Activated naive CD4-positive, alpha-beta T cell treated with anti-CD3 and anti-CD28 coated beads, Interleukin-2, amount 50 U/mL, for 72 hours (primary cell): ENCODE results near the gene ROCK2. TPM values are rescaled to one million over a fixed set of nuclear protein-coding genes. Genes with fewer than 3 reads are reported as not detected.
"Not testable (repeated sequence)": the region's sequence is repeated elsewhere in the genome, so short reads cannot be mapped to it uniquely, and the experiment has no call there.

Experiments
- ATAC-seq, 2 donors: fragments of 150-1000 bp; cut with Tn5 transposase; 2 replicates each; pipeline ENCODE4 v1.10.0; 2021; ENCODE audit warnings: mild to moderate bottlenecking in 2 of 2, moderate library complexity in 2 of 2
- DNase-seq, 2 donors: peaks; one replicate each; pipeline ENCODE4 v3.0.0; 2021 to 2022; ENCODE audit warnings: low spot score in 2 of 2
- H3K27ac Mint-ChIP-seq, 2 donors: one replicate each; pipeline ENCODE4 v1.8.0; 2022; ENCODE audit warnings: mild to moderate bottlenecking in 2 of 2, mixed read lengths in 2 of 2
- H3K36me3 Mint-ChIP-seq, 2 donors: one replicate each; pipeline ENCODE4 v1.8.0; 2022; ENCODE audit warnings: mixed read lengths in 2 of 2
- H3K9me3 Mint-ChIP-seq, 2 donors: one replicate each; pipeline ENCODE4 v1.8.0; 2022; ENCODE audit warnings: mixed read lengths in 2 of 2
- total RNA-seq, 2 donors: library from RNA; stranded (reverse); gene quantifications; one replicate each; pipeline ENCODE4 v1.2.3, GENCODE V29; 2022

ROCK2 gene
- total RNA-seq, 2 donors from 2014 or later: 7.5 to 15.4 TPM

DNA sequence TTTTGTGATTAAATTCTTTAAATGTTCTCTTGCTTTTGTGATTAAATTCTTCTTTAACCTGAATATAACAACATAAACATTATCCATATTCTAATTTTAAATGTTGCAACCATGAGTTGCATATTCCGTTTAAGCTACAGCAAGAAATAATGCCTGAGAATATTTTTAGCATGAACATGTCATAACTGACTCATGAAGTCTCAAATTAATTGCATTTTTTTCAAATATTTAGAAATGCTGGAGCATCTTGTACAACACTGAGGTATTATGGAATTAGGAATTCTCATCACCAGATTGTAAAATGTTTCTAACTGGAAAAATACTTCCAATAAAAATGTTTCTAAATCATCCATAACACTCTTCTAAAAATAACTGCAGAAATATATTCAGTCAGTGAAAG, 14.7 kb downstream of the ROCK2 start:
- Mint-ChIP-seq H3K9me3 (peaks cover 0 to 3% of the 10 kb centered on the region in 2 donors), H3K27ac (no peak overlapping the region), H3K36me3 (no peaks in the 10 kb centered on the region)
- no peak for DNase-seq
- no peak for ATAC-seq

DNA sequence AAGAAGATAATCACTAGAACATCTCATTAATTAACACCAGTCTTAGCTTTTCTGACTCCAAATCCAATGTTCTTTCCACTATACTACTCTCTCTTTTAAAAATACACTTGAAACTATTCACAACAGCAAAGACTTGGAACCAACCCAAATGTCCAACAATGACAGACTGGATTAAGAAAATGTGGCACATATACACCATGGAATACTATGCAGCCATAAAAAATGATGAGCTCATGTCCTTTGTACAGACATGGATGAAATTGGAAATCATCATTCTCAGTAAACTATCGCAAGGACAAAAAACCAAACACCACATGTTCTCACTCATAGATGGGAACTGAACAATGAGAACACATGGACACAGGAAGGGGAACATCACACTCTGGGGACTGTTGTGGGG, 15.9 kb downstream of the ROCK2 start:
- not testable (repeated sequence) for DNase-seq, H3K9me3 Mint-ChIP-seq, H3K27ac Mint-ChIP-seq, ATAC-seq, H3K36me3 Mint-ChIP-seq

- H3K36me3 Mint-ChIP-seq: no peaks in the 10 kb centered on the region
- ATAC-seq: no peak
- H3K9me3 Mint-ChIP-seq: peaks cover 0 to 3% of the 10 kb centered on the region in 2 donors
- no peak for DNase-seq
- no peak overlapping the region for H3K27ac Mint-ChIP-seq
These were observed 16.6 kb downstream of the ROCK2 start for GRCh38 chr2:11327871-11328270.

GRCh38 chr2:11326677-11327211, 17.7 kb downstream of the ROCK2 start:
- Mint-ChIP-seq H3K27ac (no peak overlapping the region), H3K9me3 (no peaks in the 10 kb centered on the region), H3K36me3 (no peaks in the 10 kb centered on the region)
- ATAC-seq (no peak), DNase-seq (no peak)

GRCh38 chr2:11325961-11326676, 18.3 kb downstream of the ROCK2 start:
- no peak overlapping the region for H3K27ac Mint-ChIP-seq
- no peak for ATAC-seq
- no peaks in the 10 kb centered on the region for H3K36me3 Mint-ChIP-seq
- no peak for DNase-seq
- H3K9me3 Mint-ChIP-seq: no peaks in the 10 kb centered on the region

DNA sequence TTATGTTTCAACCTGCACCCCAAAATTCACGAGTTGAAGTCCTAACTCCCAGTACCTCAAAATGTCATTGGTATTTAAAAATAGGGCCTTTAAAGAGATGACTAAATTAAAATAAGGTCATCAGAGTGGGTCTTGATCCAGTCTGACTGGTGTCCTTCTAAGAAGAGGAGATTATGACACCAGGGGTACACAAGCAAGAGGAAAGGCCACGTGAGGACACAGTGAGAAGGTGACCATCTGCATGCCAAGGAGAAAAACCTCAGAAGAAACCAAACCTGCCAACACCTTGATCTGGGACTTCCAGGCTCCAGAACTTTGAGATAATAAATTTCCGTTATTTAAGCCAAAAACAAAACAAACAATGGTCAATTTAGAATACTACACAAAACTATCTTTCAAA, 22.6 kb downstream of the ROCK2 start:
- no peak for ATAC-seq

GRCh38 chr2:11320698-11321492, 23.5 kb downstream of the ROCK2 start:
- no peaks in the 10 kb centered on the region for H3K9me3 Mint-ChIP-seq
- no peak overlapping the region for H3K27ac Mint-ChIP-seq
- DNase-seq (no peak), ATAC-seq (no peak)
- peaks cover 0 to 5% of the 10 kb centered on the region in 2 donors for H3K36me3 Mint-ChIP-seq

More for the DNA sequence above, 22.6 kb downstream of the ROCK2 start:
- Mint-ChIP-seq H3K36me3 (peaks cover 0 to 5% of the 10 kb centered on the region in 2 donors), H3K27ac (no peak overlapping the region), H3K9me3 (no peaks in the 10 kb centered on the region)
- DNase-seq: no peak

- DNase-seq: no peak
- no peak for ATAC-seq
- Mint-ChIP-seq H3K27ac (no peak overlapping the region), H3K9me3 (no peaks in the 10 kb centered on the region), H3K36me3 (peaks cover 0 to 5% of the 10 kb centered on the region in 2 donors)
These were observed 24.5 kb downstream of the ROCK2 start for GRCh38 chr2:11319939-11320338.

- no peak for ATAC-seq
- Mint-ChIP-seq H3K27ac (no peak overlapping the region), H3K9me3 (no peaks in the 10 kb centered on the region), H3K36me3 (peaks cover 0 to 5% of the 10 kb centered on the region in 2 donors)
- no peak for DNase-seq
These were observed 29.2 kb downstream of the ROCK2 start for GRCh38 chr2:11315074-11315705.

GRCh38 chr2:11314487-11314886, 29.9 kb downstream of the ROCK2 start:
- Mint-ChIP-seq H3K9me3 (no peaks in the 10 kb centered on the region), H3K27ac (no peak overlapping the region), H3K36me3 (peaks cover 0 to 5% of the 10 kb centered on the region in 2 donors)
- DNase-seq: no peak
- no peak for ATAC-seq

- DNase-seq (no peak), ATAC-seq (no peak)
- no peaks in the 10 kb centered on the region for H3K36me3 Mint-ChIP-seq
- H3K9me3 Mint-ChIP-seq: no peaks in the 10 kb centered on the region
- H3K27ac Mint-ChIP-seq: no peak overlapping the region
These were observed 31.5 kb downstream of the ROCK2 start for GRCh38 chr2:11312770-11313471.

- ATAC-seq (no peak), DNase-seq (no peak)
- Mint-ChIP-seq H3K9me3 (no peaks in the 10 kb centered on the region), H3K27ac (no peak overlapping the region), H3K36me3 (no peaks in the 10 kb centered on the region)
These were observed 32.9 kb downstream of the ROCK2 start for GRCh38 chr2:11311543-11311942.

GRCh38 chr2:11310212-11310611, 34.2 kb downstream of the ROCK2 start:
- no peak overlapping the region for H3K27ac Mint-ChIP-seq
- no peaks in the 10 kb centered on the region for H3K36me3 Mint-ChIP-seq

GRCh38 chr2:11309706-11310105, 34.7 kb downstream of the ROCK2 start:
- no peak overlapping the region for H3K27ac Mint-ChIP-seq
- DNase-seq (no peak), ATAC-seq (no peak)
- no peaks in the 10 kb centered on the region for H3K9me3 Mint-ChIP-seq
- H3K36me3 Mint-ChIP-seq: no peaks in the 10 kb centered on the region

More at GRCh38 chr2:11310212-11310611, 34.2 kb downstream of the ROCK2 start:
- H3K9me3 Mint-ChIP-seq: no peaks in the 10 kb centered on the region
- no peak for DNase-seq
- no peak for ATAC-seq

- no peak overlapping the region for H3K27ac Mint-ChIP-seq
These were observed 36.5 kb downstream of the ROCK2 start for GRCh38 chr2:11307764-11308415.

GRCh38 chr2:11305958-11306357, 38.5 kb downstream of the ROCK2 start:
- Mint-ChIP-seq H3K27ac (no peak overlapping the region), H3K9me3 (no peaks in the 10 kb centered on the region)

More at GRCh38 chr2:11307764-11308415, 36.5 kb downstream of the ROCK2 start:
- no peaks in the 10 kb centered on the region for H3K36me3 Mint-ChIP-seq
- no peak for ATAC-seq
- no peaks in the 10 kb centered on the region for H3K9me3 Mint-ChIP-seq
- no peak for DNase-seq

More at GRCh38 chr2:11305958-11306357, 38.5 kb downstream of the ROCK2 start:
- H3K36me3 Mint-ChIP-seq: no peaks in the 10 kb centered on the region
- DNase-seq (no peak), ATAC-seq (no peak)
